Measurements from ENCODE around the gene MYL9. TPM values are rescaled to one million over a fixed set of nuclear protein-coding genes. Genes with fewer than 3 reads are reported as not detected.
A peak's percentile ranks its signal among the peaks of the same experiment; 100 is the strongest.

MYL9 gene
- total RNA-seq, 2 donors from 2014 or later: 4.4 to 10.1 TPM

- H3K9me3 Mint-ChIP-seq: no peaks in the 10 kb centered on the region
- no peak overlapping the region for H3K27ac Mint-ChIP-seq
- H3K4me3 Mint-ChIP-seq: no peak overlapping the region
- ATAC-seq (replicated peaks): no peak
- no peaks in the 10 kb centered on the region for H3K27me3 Mint-ChIP-seq
- H3K4me1 Mint-ChIP-seq: no peaks in the 10 kb centered on the region
- H3K36me3 Mint-ChIP-seq (ENCODE audit: low read depth): no peaks in the 10 kb centered on the region
Observed at GRCh38 chr20:36538026-36538722, 3.1 kb upstream of the MYL9 start.

DNA sequence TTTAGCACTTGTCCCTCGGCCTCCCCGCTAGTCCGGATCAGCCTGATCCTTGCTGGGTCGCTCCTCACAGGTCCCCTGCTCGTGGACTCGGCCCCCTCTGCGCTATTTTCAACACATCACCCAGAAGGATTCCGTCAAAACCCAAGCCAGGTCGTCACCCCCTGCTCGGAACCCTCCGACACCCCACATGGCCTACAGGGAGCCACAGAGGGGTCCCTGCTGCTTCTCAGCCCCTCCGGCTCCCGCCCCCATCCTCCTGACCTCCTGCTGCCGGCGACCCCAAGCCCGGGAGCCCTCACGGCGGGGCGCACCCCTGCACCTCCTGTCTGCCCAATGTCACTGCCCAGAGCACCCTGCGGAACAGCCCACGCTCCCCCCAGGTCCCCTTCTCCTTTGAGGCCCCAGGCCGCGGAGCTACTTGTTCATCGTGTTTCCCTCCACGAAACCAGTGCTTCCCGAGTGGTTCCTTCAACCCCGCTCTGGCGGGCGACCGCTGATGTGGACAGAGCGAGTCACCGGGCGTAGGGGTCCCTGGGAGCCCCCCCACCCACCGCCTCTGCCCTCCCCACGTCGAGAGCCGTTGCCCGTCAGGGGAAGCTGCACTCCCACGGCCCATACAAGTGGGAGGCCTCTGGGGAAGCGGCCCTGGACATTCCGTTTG, 638 bp upstream of the MYL9 start:
- H3K9me3 Mint-ChIP-seq: no peaks in the 10 kb centered on the region
- H3K27ac Mint-ChIP-seq: no peak overlapping the region
- no peaks in the 10 kb centered on the region for H3K36me3 Mint-ChIP-seq (ENCODE audit: low read depth)
- no peaks in the 10 kb centered on the region for H3K27me3 Mint-ChIP-seq
- no peaks in the 10 kb centered on the region for H3K4me1 Mint-ChIP-seq
- ATAC-seq (replicated peaks): no peak
- H3K4me3 Mint-ChIP-seq: peak overlapping the region; percentile 16

- Mint-ChIP-seq H3K4me1 (no peaks in the 10 kb centered on the region), H3K9me3 (no peaks in the 10 kb centered on the region), H3K4me3 (peak overlapping the region; percentile 4), H3K27ac (no peak overlapping the region), H3K36me3 (ENCODE audit: low read depth) (no peaks in the 10 kb centered on the region), H3K27me3 (no peaks in the 10 kb centered on the region)
- peak; percentile 19 for ATAC-seq (replicated peaks)
Observed at GRCh38 chr20:36541768-36542488, 609 bp downstream of the MYL9 start.

GRCh38 chr20:36542516-36543183, 1.3 kb downstream of the MYL9 start:
- Mint-ChIP-seq H3K27ac (no peak overlapping the region), H3K36me3 (ENCODE audit: low read depth) (no peaks in the 10 kb centered on the region), H3K4me1 (no peaks in the 10 kb centered on the region), H3K27me3 (no peaks in the 10 kb centered on the region), H3K4me3 (no peak overlapping the region), H3K9me3 (no peaks in the 10 kb centered on the region)
- ATAC-seq (replicated peaks): no peak

DNA sequence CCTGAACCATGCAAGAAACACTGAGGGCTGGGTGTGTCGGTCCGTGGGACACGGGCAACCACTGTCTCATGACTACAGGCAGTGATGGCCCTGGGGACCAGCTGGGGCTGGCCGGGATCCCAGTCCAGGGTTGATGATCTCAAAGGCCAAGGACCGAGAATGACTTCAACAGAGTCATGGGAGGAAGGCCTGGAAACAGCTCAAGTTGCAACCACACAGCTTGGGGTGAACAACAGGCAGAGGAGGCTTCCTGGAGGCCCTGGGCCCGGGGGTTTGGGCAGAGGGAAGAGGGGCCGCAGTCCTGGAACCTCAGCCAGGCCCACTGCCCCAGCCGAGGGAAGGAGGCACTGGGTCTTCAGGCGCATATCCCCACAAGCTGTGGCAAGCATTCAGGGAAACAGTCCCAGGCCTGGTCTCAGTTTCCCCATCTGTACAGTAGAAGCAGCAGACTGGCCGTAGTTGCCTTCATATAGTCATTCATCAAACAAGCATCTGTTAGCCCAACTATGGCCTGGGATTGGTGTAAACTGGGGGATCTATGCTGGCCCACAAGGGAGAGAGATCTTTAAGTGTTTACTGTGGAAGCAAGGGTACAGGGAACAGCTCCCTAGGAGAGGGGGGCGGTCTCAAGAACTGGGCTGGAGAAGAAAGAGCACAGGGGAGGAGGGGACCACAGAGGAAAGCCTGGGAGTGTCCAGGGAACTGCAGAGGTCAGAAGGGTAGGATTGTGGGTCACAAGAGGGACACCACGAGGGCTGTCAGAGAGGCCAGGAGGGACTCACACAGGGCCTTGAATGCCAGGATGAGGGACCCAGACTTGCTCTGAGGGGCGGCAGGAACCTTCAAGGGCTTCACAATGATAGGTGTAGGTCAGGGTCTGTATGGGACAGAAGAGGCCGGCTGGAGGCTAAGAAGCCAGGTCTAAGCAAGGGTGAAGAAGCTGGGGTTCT, 2.1 kb downstream of the MYL9 start:
- H3K27ac Mint-ChIP-seq: peak overlapping the region; percentile 49
- no peaks in the 10 kb centered on the region for H3K4me1 Mint-ChIP-seq
- no peaks in the 10 kb centered on the region for H3K9me3 Mint-ChIP-seq
- H3K4me3 Mint-ChIP-seq: no peak overlapping the region
- H3K27me3 Mint-ChIP-seq: no peaks in the 10 kb centered on the region
- no peak for ATAC-seq (replicated peaks)
- H3K36me3 Mint-ChIP-seq (ENCODE audit: low read depth): no peaks in the 10 kb centered on the region

- no peak for ATAC-seq (replicated peaks)
- no peaks in the 10 kb centered on the region for H3K27me3 Mint-ChIP-seq
- H3K4me1 Mint-ChIP-seq: no peaks in the 10 kb centered on the region
- no peaks in the 10 kb centered on the region for H3K9me3 Mint-ChIP-seq
- peak overlapping the region; percentile 49 for H3K27ac Mint-ChIP-seq
- H3K4me3 Mint-ChIP-seq: no peak overlapping the region
- H3K36me3 Mint-ChIP-seq (ENCODE audit: low read depth): no peaks in the 10 kb centered on the region
Observed at GRCh38 chr20:36544134-36545018, 3.1 kb downstream of the MYL9 start.

- H3K27me3 Mint-ChIP-seq: no peaks in the 10 kb centered on the region
- peak overlapping the region; percentile 4 for H3K27ac Mint-ChIP-seq
- no peaks in the 10 kb centered on the region for H3K36me3 Mint-ChIP-seq (ENCODE audit: low read depth)
- no peak for ATAC-seq (replicated peaks)
- H3K9me3 Mint-ChIP-seq: no peaks in the 10 kb centered on the region
- H3K4me1 Mint-ChIP-seq: no peaks in the 10 kb centered on the region
- no peak overlapping the region for H3K4me3 Mint-ChIP-seq
Observed at GRCh38 chr20:36546111-36546736, 4.9 kb downstream of the MYL9 start.

GRCh38 chr20:36547186-36548005, 6.1 kb downstream of the MYL9 start:
- H3K27me3 Mint-ChIP-seq: no peaks in the 10 kb centered on the region
- no peaks in the 10 kb centered on the region for H3K9me3 Mint-ChIP-seq
- H3K4me3 Mint-ChIP-seq: no peak overlapping the region
- no peaks in the 10 kb centered on the region for H3K4me1 Mint-ChIP-seq
- no peaks in the 10 kb centered on the region for H3K36me3 Mint-ChIP-seq (ENCODE audit: low read depth)
- peak overlapping the region; percentile 4 for H3K27ac Mint-ChIP-seq
- no peak for ATAC-seq (replicated peaks)

DNA sequence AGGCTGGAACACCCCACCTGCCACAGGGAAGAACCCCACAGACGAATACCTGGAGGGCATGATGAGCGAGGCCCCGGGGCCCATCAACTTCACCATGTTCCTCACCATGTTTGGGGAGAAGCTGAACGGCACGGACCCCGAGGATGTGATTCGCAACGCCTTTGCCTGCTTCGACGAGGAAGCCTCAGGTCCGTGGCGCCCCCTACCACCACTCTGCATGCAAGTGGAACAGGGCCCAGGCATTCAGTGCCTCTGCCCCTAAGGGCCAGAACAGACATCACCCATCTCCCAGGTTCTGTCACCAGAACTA, 6.6 kb downstream of the MYL9 start:
- Mint-ChIP-seq H3K9me3 (no peaks in the 10 kb centered on the region), H3K36me3 (ENCODE audit: low read depth) (no peaks in the 10 kb centered on the region), H3K4me3 (no peak overlapping the region), H3K27ac (no peak overlapping the region), H3K27me3 (no peaks in the 10 kb centered on the region), H3K4me1 (no peaks in the 10 kb centered on the region)
- no peak for ATAC-seq (replicated peaks)

GRCh38 chr20:36548704-36549627, 7.6 kb downstream of the MYL9 start:
- H3K9me3 Mint-ChIP-seq: no peaks in the 10 kb centered on the region
- H3K27me3 Mint-ChIP-seq: no peaks in the 10 kb centered on the region
- H3K4me1 Mint-ChIP-seq: no peaks in the 10 kb centered on the region
- H3K36me3 Mint-ChIP-seq (ENCODE audit: low read depth): no peaks in the 10 kb centered on the region
- no peak overlapping the region for H3K4me3 Mint-ChIP-seq
- H3K27ac Mint-ChIP-seq: no peak overlapping the region
- ATAC-seq (replicated peaks): no peak

- Mint-ChIP-seq H3K9me3 (no peaks in the 10 kb centered on the region), H3K27me3 (no peaks in the 10 kb centered on the region), H3K4me1 (no peaks in the 10 kb centered on the region), H3K36me3 (ENCODE audit: low read depth) (no peaks in the 10 kb centered on the region), H3K4me3 (no peak overlapping the region), H3K27ac (no peak overlapping the region)
- ATAC-seq (replicated peaks): no peak
Observed at GRCh38 chr20:36549628-36549941, 8.3 kb downstream of the MYL9 start.

Data from activated T-helper 17 cell treated with anti-CD3 and anti-CD28 coated beads, Interleukin-2, amount 50 U/mL, for 72 hours (primary cell).